HepG2 (cell line): ENCODE data around the gene PCDHB15. TPM values are rescaled to one million over a fixed set of nuclear protein-coding genes. Genes with fewer than 3 reads are reported as not detected.
A peak's percentile ranks its signal among the peaks of the same experiment; 100 is the strongest.

Experiments
- ATAC-seq: fragments of 200-7000 bp; cut with Tn5 transposase; 3 replicates; pipeline ENCODE4 v1.9.1; 2020; ENCODE audit warnings: mild to moderate bottlenecking, moderate library complexity
- BruUV-seq: library from RNA; stranded (reverse); fragments of 400-500 nt; replicated peaks from 2 replicates; lab custom pipeline; 2021; lab: Mats Ljungman, UMichigan
- CTCF ChIA-PET: fragments of 300-600 bp; formaldehyde crosslinking; extraction: SDS; loops from one replicate; lab custom pipeline; 2021; ENCODE audit warnings: low total read pairs, inconsistent platforms, low intra/inter-chr PET ratio; lab: Yijun Ruan, JAX
- POLR2A ChIA-PET: fragments of 350-600 bp; sonication (Branson Sonifier 250); formaldehyde crosslinking; loops from one replicate; lab custom pipeline; 2020; ENCODE audit warnings: antibody characterized with exemption, inconsistent platforms; lab: Yijun Ruan, JAX
- DNase-seq: peaks from one replicate; pipeline ENCODE4 v3.0.0-alpha.2; 2015; ENCODE audit warnings: low spot score
- FAIRE-seq: peaks from 3 replicates; lab custom pipeline; 2011; peaks lifted over from hg19 to GRCh38; lab: Jason Lieb, UNC
- H2AFZ ChIP-seq: one replicate; pipeline ENCODE4 v1.6.1; 2011; ENCODE audit warnings: low read length, inconsistent platforms
- H3K27ac ChIP-seq: fragments of 300-600 bp; 3 replicates; pipeline ENCODE4 v1.8.0; 2011; ENCODE audit warnings: mixed run types, mild to moderate bottlenecking, mixed read lengths, low read length, inconsistent platforms; ENCODE audit not compliant: insufficient read depth; ENCODE audit errors: extremely low read length
- H3K27me3 ChIP-seq, 2 experiments: fragments of 200-600 bp in 1 of 2; 2 replicates in 1 of 2; 3 replicates in 1 of 2; pipeline versions ENCODE4 v1.6.0 to v1.8.0; 2011; ENCODE audit warnings: low read length in 2 of 2, mild to moderate bottlenecking in 2 of 2, moderate library complexity in 2 of 2, inconsistent platforms in 1 of 2; ENCODE audit not compliant: insufficient read depth in 2 of 2, control insufficient read depth in 1 of 2
- H3K36me3 ChIP-seq, 2 experiments: fragments of 200-600 bp in 1 of 2; replicated peaks in 1 of 2; 2 replicates in 1 of 2; 3 replicates in 1 of 2; pipeline versions ENCODE4 v1.5.1 to v1.8.0; 2011; ENCODE audit warnings: low read length in 2 of 2, inconsistent platforms in 1 of 2; ENCODE audit not compliant: insufficient read depth in 2 of 2, control insufficient read depth in 1 of 2
- H3K4me1 ChIP-seq: 2 replicates; pipeline ENCODE4 v1.5.1; 2012; ENCODE audit warnings: low read length, inconsistent platforms; ENCODE audit not compliant: insufficient read depth
- H3K4me2 ChIP-seq: 2 replicates; pipeline ENCODE4 v1.6.0; 2011; ENCODE audit warnings: low read depth, low read length, inconsistent platforms
- H3K4me3 ChIP-seq, 3 experiments: fragments of 200-600 bp in 1 of 3; sonication (generic), shearing (Covaris generic) in 1 of 3; replicated peaks in 1 of 3; 2 replicates each; pipeline ENCODE4 v1.5.1; 2011 to 2016; ENCODE audit warnings: low read length in 3 of 3, inconsistent platforms in 2 of 3, low read depth in 2 of 3, mild to moderate bottlenecking in 2 of 3, control low read depth in 1 of 3, mixed read lengths in 1 of 3; ENCODE audit not compliant: insufficient read depth in 1 of 3
- H3K79me2 ChIP-seq: one replicate; pipeline ENCODE4 v1.6.1; 2011; ENCODE audit warnings: low read length, inconsistent platforms; ENCODE audit not compliant: insufficient read depth
- H3K9ac ChIP-seq: 2 replicates; pipeline ENCODE4 v1.6.0; 2011; ENCODE audit warnings: mild to moderate bottlenecking, low read depth, low read length, inconsistent platforms; ENCODE audit not compliant: insufficient read depth
- H3K9me3 ChIP-seq: 2 replicates; pipeline ENCODE4 v1.5.1; 2012; ENCODE audit warnings: mild to moderate bottlenecking, low read length
- H4K20me1 ChIP-seq: 2 replicates; pipeline ENCODE4 v1.6.0; 2011; ENCODE audit warnings: inconsistent platforms, mild to moderate bottlenecking, low read length, moderate library complexity; ENCODE audit not compliant: insufficient read depth
- CREM ChIP-seq, 2 experiments: sonication (generic) in 1 of 2; formaldehyde crosslinking in 1 of 2; IDR thresholded peaks; 2 replicates each; pipeline versions ENCODE4 v1.4.0 to v1.6.1; 2016 to 2020; ENCODE audit warnings: antibody characterized with exemption in 1 of 2, mild to moderate bottlenecking in 1 of 2, missing genetic modification reagents in 1 of 2
- CTCF ChIP-seq: sonication (generic); formaldehyde crosslinking; IDR thresholded peaks from 2 replicates; pipeline ENCODE4 v1.5.0; 2020; ENCODE audit warnings: mild to moderate bottlenecking, missing genetic modification reagents, moderate library complexity
- E2F5 ChIP-seq: sonication (generic); formaldehyde crosslinking; conservative IDR thresholded peaks from 2 replicates; pipeline ENCODE4 v1.4.0; 2020; ENCODE audit warnings: missing genetic modification reagents
- EHMT2 ChIP-seq: fragments of 200-600 bp; sonication (generic); IDR thresholded peaks from 2 replicates; pipeline ENCODE4 v1.7.0; 2017; ENCODE audit warnings: antibody characterized with exemption, low read depth, low read length, borderline replicate concordance
- ELF3 ChIP-seq: IDR thresholded peaks from 2 replicates; pipeline ENCODE4 v1.6.1; 2016; ENCODE audit warnings: missing genetic modification reagents, missing compliant biosample characterization
- GATAD1 ChIP-seq: IDR thresholded peaks from 2 replicates; pipeline ENCODE4 v1.6.1; 2016; ENCODE audit warnings: missing genetic modification reagents, missing compliant biosample characterization
- HNRNPL ChIP-seq: fragments of 200-400 bp; formaldehyde crosslinking; IDR thresholded peaks from 2 replicates; pipeline ENCODE4 v1.6.1; 2017; ENCODE audit warnings: mild to moderate bottlenecking, low read depth, low read length
- MAX ChIP-seq: IDR thresholded peaks from 2 replicates; pipeline ENCODE4 v1.6.1; 2012; ENCODE audit warnings: inconsistent platforms
- NCOA1 ChIP-seq: sonication (generic); formaldehyde crosslinking; IDR thresholded peaks from 2 replicates; pipeline ENCODE4 v1.9.0; 2021; ENCODE audit warnings: missing genetic modification reagents
- POLR2A ChIP-seq, 2 experiments: IDR thresholded peaks; 2 replicates each; pipeline ENCODE4 v1.6.1; 2011; ENCODE audit warnings: low read depth in 2 of 2, low read length in 2 of 2, mild to moderate bottlenecking in 1 of 2, moderate library complexity in 1 of 2; ENCODE audit not compliant: insufficient read depth in 1 of 2
- SIX1 ChIP-seq: sonication (generic); formaldehyde crosslinking; IDR thresholded peaks from 2 replicates; pipeline ENCODE4 v1.4.0; 2020; ENCODE audit warnings: missing genetic modification reagents, borderline replicate concordance
- SP140L ChIP-seq: sonication (generic); formaldehyde crosslinking; IDR thresholded peaks from 2 replicates; pipeline ENCODE4 v1.4.0; 2020; ENCODE audit warnings: missing genetic modification reagents, borderline replicate concordance
- SRSF4 ChIP-seq: fragments of 200-400 bp; formaldehyde crosslinking; IDR thresholded peaks from one replicate; pipeline ENCODE4 v1.6.1; 2018; ENCODE audit warnings: mild to moderate bottlenecking, low read depth, low read length, moderate library complexity; ENCODE audit not compliant: poor library complexity, severe bottlenecking
- ZNF362 ChIP-seq: sonication (generic); formaldehyde crosslinking; IDR thresholded peaks from 2 replicates; pipeline ENCODE4 v1.4.0; 2020; ENCODE audit warnings: missing genetic modification reagents, mild to moderate bottlenecking, borderline replicate concordance
- ZNF605 ChIP-seq: sonication (generic); formaldehyde crosslinking; IDR thresholded peaks from 2 replicates; pipeline ENCODE4 v1.8.0; 2022; ENCODE audit warnings: mild to moderate bottlenecking, missing genetic modification reagents
- ZNF709 ChIP-seq: sonication (generic); formaldehyde crosslinking; IDR thresholded peaks from 2 replicates; pipeline ENCODE4 v1.5.0; 2020; ENCODE audit warnings: mild to moderate bottlenecking, missing genetic modification reagents
- ZNF747 ChIP-seq: sonication (generic); formaldehyde crosslinking; IDR thresholded peaks from 2 replicates; pipeline ENCODE4 v1.8.1; 2023; ENCODE audit warnings: missing genetic modification reagents, mild to moderate bottlenecking, borderline replicate concordance
- ZNF75D ChIP-seq: sonication (generic); formaldehyde crosslinking; IDR thresholded peaks from 2 replicates; pipeline ENCODE4 v1.8.1; 2023; ENCODE audit warnings: missing genetic modification reagents, mild to moderate bottlenecking, borderline replicate concordance
- WGBS: methylation state at CpG from one replicate; pipeline ENCODE4 v1.1.6; 2017; ENCODE audit warnings: low lambda C conversion rate; 5-methylcytosine and 5-hydroxymethylcytosine counted together
- in situ Hi-C: cut with HindIII; loops from 2 replicates; pipeline ENCODE4 v1.10.0; 2017; ENCODE audit warnings: low pct_unique_long_range_greater_than_20kb; ENCODE audit not compliant: extremely low pct_ligation_motif_present
- intact Hi-C: fragments of 100-400 bp; cut with micrococcal nuclease; formaldehyde crosslinking; loops from one replicate; pipeline ENCODE4 v1.10.0; 2022; ENCODE audit not compliant: unreplicated experiment
- polyA plus RNA-seq, 8 experiments: library from polyadenylated mRNA; depleted of rRNA in 3 of 8; stranded (reverse) in 7 of 8; unstranded in 1 of 8; fragments of >200 nt; fragmentation: Illumina TruSeq in 4 of 8; extraction: Trizol in 4 of 8; gene quantifications; 2 replicates each; pipeline versions ENCODE4 v1.2.1 to v1.2.3, GENCODE V29; 2011 to 2016; ENCODE audit warnings: low read depth in 4 of 8, missing spikeins in 1 of 8, mixed read lengths in 1 of 8; ENCODE audit not compliant: insufficient read depth in 1 of 8
- total RNA-seq, 5 experiments: library from RNA; depleted of rRNA; stranded (reverse); fragments of >200 nt; fragmentation: Illumina TruSeq; extraction: Trizol; gene quantifications; 2 replicates each; pipeline ENCODE4 v1.2.3, GENCODE V29; 2016; ENCODE audit warnings: low read depth in 1 of 5

The PCDHB15 gene
- total and polyA plus RNA-seq, 2 of the 13 experiments (the other 11 are each of a cell fraction or from before 2014, with no cell fraction given): 0.22 to 0.26 TPM

- TSS peak; percentile 52 for BruUV-seq
- no peaks in the 10 kb centered on the region for H3K79me2 ChIP-seq
- peaks cover 3 to 4% of the 10 kb centered on the region in 2 experiments; a peak in 3 of 5 replicates for H3K27me3 ChIP-seq
- no peaks in the 10 kb centered on the region for H3K9me3 ChIP-seq
- DNase-seq: peak; percentile 45
- ChIA-PET POLR2A (interaction anchor here (0.6 to 0.9 kb wide), 2 partner anchors 341 kb away, joined by 3 to 4 read pairs; no protein-coding TSS in a partner anchor), CTCF (interaction anchor here (1.1 to 2.1 kb wide), 5 partner anchors 301 to 344 kb away, joined by 4 to 14 read pairs (median 5); no protein-coding TSS in a partner anchor)
- H3K4me3 ChIP-seq: peak within 1 kb of the TSS; percentile 41 to 57 (median 52)
- no peak within 1 kb of the TSS for H3K27ac ChIP-seq
- in situ Hi-C loops (loop anchor here (5.0 kb wide), 1 partner anchor 339 kb away; no protein-coding TSS in a partner anchor), intact Hi-C loops (loop anchor here (1.0 to 5.0 kb wide), 2 partner anchors 299 to 341 kb away; no protein-coding TSS in a partner anchor)
- H3K36me3 ChIP-seq: no peaks in the 10 kb centered on the region
- peak; percentile 92 for ATAC-seq
- no peaks in the 10 kb centered on the region for H4K20me1 ChIP-seq
- 0 out of 2 replicates have a peak, but pooled peaks cover 7% of the 10 kb centered on the region for H3K4me1 ChIP-seq
- WGBS: 11% methylated on average over 15 of the region's 15 CpGs
- peak within 1 kb of the TSS; percentile 45 for H3K9ac ChIP-seq
- peak; percentile 60 for FAIRE-seq
- H2AFZ ChIP-seq: peak within 1 kb of the TSS; percentile 91
- H3K4me2 ChIP-seq: peak within 1 kb of the TSS; percentile 80
- TF ChIP-seq NCOA1 (CRISPR knock-in tag) (no peak), SIX1 (CRISPR knock-in tag) (no peak), ELF3 (CRISPR knock-in tag) (no peak), ZNF605 (no peak), ZNF747 (no peak), ZNF75D (CRISPR knock-in tag) (no peak), SRSF4 (no peak), SP140L (CRISPR knock-in tag) (no peak), MAX (no peak), CTCF (CRISPR knock-in tag) (peak; percentile 65), ZNF709 (CRISPR knock-in tag) (no peak), GATAD1 (CRISPR knock-in tag) (no peak), POLR2A (IDR thresholded peaks at IDR 0.05; ENCODE audit: insufficient read depth in 1 of 2, low read depth in 2 of 2, low read length in 2 of 2) (no peak), CREM (IDR thresholded peaks at IDR 0.05) (no peak), CREM (CRISPR knock-in tag; IDR thresholded peaks at IDR 0.05) (no peak), EHMT2 (no peak), HNRNPL (no peak), E2F5 (CRISPR knock-in tag) (no peak), ZNF362 (CRISPR knock-in tag) (peak; percentile 49; the same call in 1 of the 2 replicates)
These were observed 21.9 kb upstream of the PCDHB15 start, which contains the start of gene PCDHB14 for GRCh38 chr5:141223112-141223783. Gene PCDHB14 (plus strand): TSS chr5:141223343. CDS start chr5:141223506, 163 bp downstream.
